ENCODE measurements around the gene EFNA5. TPM values are rescaled to one million over a fixed set of nuclear protein-coding genes. Genes with fewer than 3 reads are reported as not detected.

Gene EFNA5
- polyA plus RNA-seq, 1 of the 3 experiments (the other 2 are of a cell fraction): 0.81 TPM

- no peak for TF ChIP-seq USF1 (IDR thresholded peaks at IDR 0.05; ENCODE audit: borderline replicate concordance, low read depth)
- TF ChIP-seq PBX3 (IDR thresholded peaks at IDR 0.05): peak; percentile 62
- TF ChIP-seq REST (IDR thresholded peaks at IDR 0.05; ENCODE audit: low read depth, low read length): 0 out of 2 replicates have a peak, but pooled peaks have one; percentile 27
- no peak for TF ChIP-seq RFX5 (IDR thresholded peaks at IDR 0.05; ENCODE audit: low read length)
- no peak for TF ChIP-seq GABPA (IDR thresholded peaks at IDR 0.05; ENCODE audit: low read depth)
- TF ChIP-seq GATA2 (CRISPR knock-in tag; IDR thresholded peaks at IDR 0.05): no peak
- peak; percentile 41; the same call in 1 of the 2 replicates for TF ChIP-seq TAF1 (IDR thresholded peaks at IDR 0.05; ENCODE audit: borderline replicate concordance, low read depth, low read length)
- TF ChIP-seq NFIC (IDR thresholded peaks at IDR 0.05; ENCODE audit: borderline replicate concordance): peak; percentile 68
- TF ChIP-seq ZBTB33 (IDR thresholded peaks at IDR 0.05; ENCODE audit: borderline replicate concordance, low read depth): no peak
- peak in 1 of 2 experiments; percentile 63; a peak in 1 of 4 replicates for TF ChIP-seq EP300 (IDR thresholded peaks at IDR 0.05; ENCODE audit: borderline replicate concordance in 1 of 2, low read depth in 1 of 2, low read length in 1 of 2)
- no peak for TF ChIP-seq IRF3 (IDR thresholded peaks at IDR 0.05; ENCODE audit: low read depth, low read length)
- TF ChIP-seq FOSL2 (IDR thresholded peaks at IDR 0.05; ENCODE audit: borderline replicate concordance, low read depth): peak; percentile 91
- TF ChIP-seq JUND (IDR thresholded peaks at IDR 0.05): peak; percentile 77
- TF ChIP-seq TCF12 (IDR thresholded peaks at IDR 0.05): peak; percentile 86
These were observed 289.4 kb downstream of the EFNA5 start (continued) for GRCh38 chr5:107381189-107381856.

All from SK-N-SH (cell line).